Neural crest cell (in vitro differentiated cells): ENCODE results near the gene PHPT1. TPM values are rescaled to one million over a fixed set of nuclear protein-coding genes. Genes with fewer than 3 reads are reported as not detected.

Experiments used
- DNase-seq: peaks from one replicate; pipeline ENCODE4 v3.0.0; 2021; ENCODE audit warnings: low read depth, mixed read lengths, low spot score
- H3K27ac Mint-ChIP-seq: one replicate; pipeline ENCODE4 v1.8.0; 2021; ENCODE audit warnings: mild to moderate bottlenecking, mixed read lengths; ENCODE audit not compliant: unreplicated experiment
- H3K27me3 Mint-ChIP-seq: 2 replicates; pipeline ENCODE4 v1.8.0; 2021; ENCODE audit warnings: low read depth, mild to moderate bottlenecking, mixed read lengths
- H3K36me3 Mint-ChIP-seq: 2 replicates; pipeline ENCODE4 v1.8.0; 2021; ENCODE audit warnings: low read depth, mild to moderate bottlenecking, mixed read lengths
- H3K4me1 Mint-ChIP-seq: 2 replicates; pipeline ENCODE4 v1.8.0; 2021; ENCODE audit warnings: mixed read lengths
- H3K4me3 Mint-ChIP-seq: one replicate; pipeline ENCODE4 v1.8.0; 2021; ENCODE audit warnings: mild to moderate bottlenecking, mixed read lengths
- H3K9me3 Mint-ChIP-seq: 2 replicates; pipeline ENCODE4 v1.8.0; 2021; ENCODE audit warnings: mixed read lengths
- CTCF ChIP-seq: fragments of 200-600 bp; sonication (generic); conservative IDR thresholded peaks from 2 replicates; pipeline ENCODE4 v1.5.0; 2021; ENCODE audit warnings: antibody characterized with exemption, mild to moderate bottlenecking
- total RNA-seq: library from RNA; stranded (reverse); gene quantifications from 2 replicates; pipeline ENCODE4 v1.2.1, GENCODE V29; 2021

The PHPT1 gene
- total RNA-seq, 1 donor from 2014 or later = 175 TPM

- Mint-ChIP-seq H3K9me3 (no peaks in the 10 kb centered on the region), H3K4me3 (peak overlapping the region; percentile 90), H3K36me3 (no peaks in the 10 kb centered on the region), H3K27me3 (peaks cover 36% of the 10 kb centered on the region), H3K4me1 (peaks cover 10% of the 10 kb centered on the region), H3K27ac (no peak overlapping the region)
- TF ChIP-seq CTCF = no peak
- no peak for DNase-seq
These were observed 2.0 kb upstream of the PHPT1 start for GRCh38 chr9:136847088-136847825.

DNA sequence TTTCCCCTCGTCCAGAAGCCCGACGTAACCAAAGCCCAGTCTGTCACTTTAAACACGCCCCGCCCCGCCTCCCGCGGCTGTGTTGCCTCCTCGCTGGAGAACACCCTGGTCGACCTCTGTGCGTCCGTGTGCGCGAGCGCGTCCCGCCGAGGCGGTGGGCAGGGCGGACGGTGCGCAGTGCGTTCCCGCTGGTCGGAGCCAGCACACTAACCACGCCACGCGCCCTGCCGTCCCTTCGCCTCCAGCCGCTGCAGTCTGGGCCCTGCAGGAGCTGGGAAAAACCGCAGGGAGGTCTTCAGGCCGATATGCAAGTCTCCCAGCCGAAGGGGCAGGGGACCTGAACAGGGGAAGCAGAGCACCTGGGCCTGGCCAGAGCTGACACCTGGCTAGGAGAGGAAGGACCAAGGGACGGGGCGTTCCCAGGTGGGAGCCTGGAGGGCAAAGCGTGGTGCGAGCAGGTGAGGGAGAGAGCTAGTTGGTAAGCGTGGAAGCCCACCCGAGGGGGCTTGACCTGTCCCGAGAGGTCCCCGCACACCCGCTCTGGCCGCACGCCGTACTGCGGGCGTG lies 1.3 kb upstream of the PHPT1 start:
- no peak for TF ChIP-seq CTCF
- H3K27me3 Mint-ChIP-seq = peaks cover 33% of the 10 kb centered on the region
- peak overlapping the region; percentile 90 for H3K4me3 Mint-ChIP-seq
- no peak overlapping the region for H3K27ac Mint-ChIP-seq
- peaks cover 8% of the 10 kb centered on the region for H3K4me1 Mint-ChIP-seq
- H3K36me3 Mint-ChIP-seq = no peaks in the 10 kb centered on the region
- no peaks in the 10 kb centered on the region for H3K9me3 Mint-ChIP-seq
- peak; percentile 67 for DNase-seq

DNA sequence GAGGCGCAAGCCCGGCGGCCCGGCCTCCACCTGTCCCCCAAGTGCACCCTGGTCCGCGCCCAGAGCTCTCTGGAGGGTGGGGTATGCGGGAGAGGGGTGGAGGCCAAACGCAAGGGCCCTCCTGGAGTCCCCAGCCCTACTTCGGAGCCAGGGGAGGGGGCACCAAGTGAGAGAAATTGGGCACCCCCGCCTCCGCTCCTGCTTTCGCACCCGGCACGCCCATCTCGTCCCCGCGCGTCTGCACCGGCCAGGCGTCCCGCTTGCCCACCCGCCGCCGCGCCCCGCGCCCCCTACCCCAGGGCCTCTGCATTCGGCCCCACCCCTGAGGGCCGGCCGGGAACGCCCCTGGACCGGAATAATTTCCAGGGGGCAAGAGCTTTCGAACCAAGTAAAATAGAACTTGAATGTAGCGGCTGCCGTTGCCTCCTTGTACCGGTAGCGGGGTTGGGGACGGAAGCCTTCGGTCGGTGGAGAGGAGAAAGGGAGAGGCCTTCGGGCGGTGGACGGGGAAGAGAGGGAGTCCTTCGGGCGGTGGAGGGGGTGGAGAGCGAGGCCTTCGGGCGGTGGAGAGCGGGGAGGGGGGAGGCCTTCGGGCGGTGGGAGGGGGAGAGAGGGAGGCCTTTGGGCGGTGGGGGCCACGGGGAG lies 694 bp upstream of the PHPT1 start:
- Mint-ChIP-seq H3K9me3 (no peaks in the 10 kb centered on the region), H3K27me3 (peaks cover 31% of the 10 kb centered on the region), H3K4me3 (peak overlapping the region; percentile 96), H3K36me3 (no peaks in the 10 kb centered on the region), H3K4me1 (peaks cover 8% of the 10 kb centered on the region), H3K27ac (no peak overlapping the region)
- DNase-seq = peak; percentile 47
- peak; percentile 19 for TF ChIP-seq CTCF

DNA sequence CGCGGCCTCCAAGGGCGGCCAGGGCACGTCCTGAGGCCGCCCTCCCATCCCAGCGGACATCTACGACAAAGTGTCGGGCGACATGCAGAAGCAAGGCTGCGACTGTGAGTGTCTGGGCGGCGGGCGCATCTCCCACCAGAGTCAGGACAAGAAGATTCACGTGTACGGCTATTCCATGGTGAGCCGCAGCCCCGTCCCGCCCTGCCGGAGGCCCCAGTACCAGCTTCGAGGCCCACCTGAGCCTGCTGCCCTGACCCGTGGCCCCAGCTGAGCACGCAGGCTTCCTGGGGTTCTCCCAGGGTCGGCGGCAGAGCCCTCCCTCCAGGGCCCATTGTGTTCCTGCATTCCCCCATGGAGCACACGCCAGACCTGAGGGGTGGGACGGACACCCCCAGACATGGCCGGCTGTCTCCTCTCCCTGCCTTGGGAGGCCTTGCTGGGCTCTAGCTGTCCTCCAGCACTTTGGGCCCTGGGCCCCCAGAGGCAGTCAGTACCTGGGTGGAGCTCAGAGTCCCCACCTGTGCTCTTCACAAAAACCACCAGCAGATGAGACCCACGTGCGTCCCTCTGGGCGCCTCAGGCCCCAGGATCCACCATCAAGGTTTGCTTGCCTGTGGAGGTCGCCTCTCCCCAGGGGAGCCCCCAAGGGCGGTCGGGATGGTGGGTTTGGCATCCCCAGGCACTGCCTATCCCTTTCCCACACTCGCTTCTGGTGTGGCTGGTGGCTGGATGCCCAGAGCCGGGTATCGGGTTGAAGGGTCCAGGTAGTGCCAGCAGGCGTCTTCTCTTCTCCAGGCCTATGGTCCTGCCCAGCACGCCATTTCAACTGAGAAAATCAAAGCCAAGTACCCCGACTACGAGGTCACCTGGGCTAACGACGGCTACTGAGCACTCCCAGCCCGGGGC lies 1.0 kb downstream of the PHPT1 start:
- H3K9me3 Mint-ChIP-seq = no peaks in the 10 kb centered on the region
- H3K36me3 Mint-ChIP-seq = no peaks in the 10 kb centered on the region
- H3K27me3 Mint-ChIP-seq = peaks cover 25% of the 10 kb centered on the region
- H3K27ac Mint-ChIP-seq = peak overlapping the region; percentile 81
- H3K4me1 Mint-ChIP-seq = peaks cover 8% of the 10 kb centered on the region
- TF ChIP-seq CTCF = no peak
- H3K4me3 Mint-ChIP-seq = peak overlapping the region; percentile 96
- no peak for DNase-seq
